Measurements from ENCODE around the gene CARNS1. TPM values are rescaled to one million over a fixed set of nuclear protein-coding genes. Genes with fewer than 3 reads are reported as not detected.

The CARNS1 gene
- total and polyA plus RNA-seq, 8 donors = 0.39 to 2.2 (median 0.90) TPM

GRCh38 chr11:67453816-67454732 lies 38.6 kb downstream of the CARNS1 start:
- DNase-seq = peak in 3 of 6 donors; percentile 9 to 59 (median 21)
- no peak for FAIRE-seq

DNA sequence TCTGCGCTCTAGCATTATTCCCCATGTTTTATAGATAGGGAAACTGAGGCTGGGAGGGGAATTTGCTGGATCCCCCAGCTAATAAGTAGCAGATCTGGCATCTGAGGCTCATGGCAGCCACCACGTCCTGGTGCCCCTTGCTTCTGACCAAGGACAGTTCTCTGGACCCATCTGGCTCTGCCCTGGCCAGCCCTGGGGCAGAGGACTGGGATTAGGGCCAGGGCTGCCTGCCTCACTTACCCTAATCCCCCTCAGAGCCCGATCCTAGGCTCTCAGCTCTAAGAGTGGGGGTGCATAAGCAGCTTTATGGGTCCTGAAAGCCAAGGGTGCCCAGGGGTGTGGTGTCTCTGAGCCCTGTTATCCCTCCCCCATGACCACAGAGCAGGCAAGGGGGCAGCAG lies 39.6 kb downstream of the CARNS1 start, which contains the start of gene CABP4:
TSS of gene CABP4 (plus strand) at position 301 of the 400 bp plus-strand sequence. CDS start at position 371, 70 bp downstream.
- no peaks in the 10 kb centered on the region for H3K27me3 ChIP-seq
- TF ChIP-seq, protein P1, sequence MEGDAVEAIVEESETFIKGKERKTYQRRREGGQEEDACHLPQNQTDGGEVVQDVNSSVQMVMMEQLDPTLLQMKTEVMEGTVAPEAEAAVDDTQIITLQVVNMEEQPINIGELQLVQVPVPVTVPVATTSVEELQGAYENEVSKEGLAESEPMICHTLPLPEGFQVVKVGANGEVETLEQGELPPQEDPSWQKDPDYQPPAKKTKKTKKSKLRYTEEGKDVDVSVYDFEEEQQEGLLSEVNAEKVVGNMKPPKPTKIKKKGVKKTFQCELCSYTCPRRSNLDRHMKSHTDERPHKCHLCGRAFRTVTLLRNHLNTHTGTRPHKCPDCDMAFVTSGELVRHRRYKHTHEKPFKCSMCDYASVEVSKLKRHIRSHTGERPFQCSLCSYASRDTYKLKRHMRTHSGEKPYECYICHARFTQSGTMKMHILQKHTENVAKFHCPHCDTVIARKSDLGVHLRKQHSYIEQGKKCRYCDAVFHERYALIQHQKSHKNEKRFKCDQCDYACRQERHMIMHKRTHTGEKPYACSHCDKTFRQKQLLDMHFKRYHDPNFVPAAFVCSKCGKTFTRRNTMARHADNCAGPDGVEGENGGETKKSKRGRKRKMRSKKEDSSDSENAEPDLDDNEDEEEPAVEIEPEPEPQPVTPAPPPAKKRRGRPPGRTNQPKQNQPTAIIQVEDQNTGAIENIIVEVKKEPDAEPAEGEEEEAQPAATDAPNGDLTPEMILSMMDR (IDR thresholded peaks at IDR 0.05) = no peak
- ATAC-seq (no peak), DNase-seq (peak in 1 of 6 donors; percentile 12), FAIRE-seq (no peak)
- H3K27ac ChIP-seq = no peak within 1 kb of the TSS
- intact Hi-C loops (cut with DNase I) = no loop called here
- no peak within 1 kb of the TSS for H3K4me3 ChIP-seq
- WGBS, 2 donors = 82 to 89% methylated on average over 3 of the region's 3 CpGs
- peaks cover 0 to 2% (median 0%) of the 10 kb centered on the region in 3 donors for H3K4me1 ChIP-seq
- no peaks in the 10 kb centered on the region for H3K36me3 ChIP-seq
- H3K9me3 ChIP-seq = no peaks in the 10 kb centered on the region

More at GRCh38 chr11:67453816-67454732, 38.6 kb downstream of the CARNS1 start:
- no peak for ATAC-seq
- no peaks in the 10 kb centered on the region for H3K36me3 ChIP-seq
- no peak overlapping the region for H3K4me3 ChIP-seq
- no peaks in the 10 kb centered on the region for H3K9me3 ChIP-seq
- TF ChIP-seq, protein P1 (IDR thresholded peaks at IDR 0.05) = no peak
- H3K27me3 ChIP-seq = no peaks in the 10 kb centered on the region
- peaks cover 0 to 2% (median 0%) of the 10 kb centered on the region in 3 donors for H3K4me1 ChIP-seq
- 84 to 85% methylated on average over 20 to 21 of the region's 21 CpGs for WGBS, 2 donors
- no peak overlapping the region for H3K27ac ChIP-seq
- intact Hi-C loops (cut with DNase I) = no loop called here

GRCh38 chr11:67456068-67456705 lies 40.7 kb downstream of the CARNS1 start:
- intact Hi-C loops (cut with DNase I) = no loop called here
- FAIRE-seq = no peak
- TF ChIP-seq, protein P1 (IDR thresholded peaks at IDR 0.05) = no peak

DNA sequence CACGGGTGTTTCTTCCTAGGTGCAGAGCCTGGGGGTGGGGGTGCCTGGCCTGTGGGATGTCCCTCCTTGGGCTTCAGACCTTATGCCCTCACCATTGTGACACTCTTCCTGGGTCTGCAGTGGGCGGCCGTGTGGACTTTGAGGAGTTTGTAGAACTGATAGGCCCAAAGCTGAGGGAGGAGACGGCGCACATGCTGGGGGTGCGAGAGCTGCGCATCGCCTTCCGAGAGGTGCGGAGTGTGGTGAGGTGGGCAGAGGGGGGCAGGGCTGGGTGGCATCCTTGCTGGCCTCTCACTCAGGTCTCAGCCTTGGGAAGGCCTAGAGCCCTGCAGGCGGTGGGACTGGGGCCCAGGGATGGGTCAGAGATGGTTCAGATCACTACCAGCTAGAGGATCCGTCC lies 42.0 kb downstream of the CARNS1 start:
- no peaks in the 10 kb centered on the region for H3K27me3 ChIP-seq
- FAIRE-seq = no peak
- no peaks in the 10 kb centered on the region for H3K9me3 ChIP-seq
- H3K4me1 ChIP-seq = peaks cover 0 to 2% (median 0%) of the 10 kb centered on the region in 3 donors
- peak in 2 of 6 donors; percentile 25 to 49 for DNase-seq
- 85 to 91% methylated on average over 12 of the region's 12 CpGs for WGBS, 2 donors
- no peak overlapping the region for H3K4me3 ChIP-seq
- H3K36me3 ChIP-seq = no peaks in the 10 kb centered on the region
- no peak overlapping the region for H3K27ac ChIP-seq
- intact Hi-C loops (cut with DNase I) = no loop called here
- ATAC-seq = no peak
- TF ChIP-seq, protein P1 (IDR thresholded peaks at IDR 0.05) = no peak

More at GRCh38 chr11:67456068-67456705, 40.7 kb downstream of the CARNS1 start:
- DNase-seq (peak in 2 of 6 donors; percentile 27 to 79), ATAC-seq (no peak)
- H3K4me1 ChIP-seq = peaks cover 0 to 2% (median 0%) of the 10 kb centered on the region in 3 donors
- 67 to 77% methylated on average over 23 to 25 of the region's 25 CpGs for WGBS, 2 donors
- no peaks in the 10 kb centered on the region for H3K27me3 ChIP-seq
- no peak overlapping the region for H3K27ac ChIP-seq
- H3K36me3 ChIP-seq = no peaks in the 10 kb centered on the region
- no peak overlapping the region for H3K4me3 ChIP-seq
- H3K9me3 ChIP-seq = no peaks in the 10 kb centered on the region

Measured in pancreas (tissue), 10 donors.